Measurements from ENCODE around the gene CDH5.

GRCh38 chr16:66416136-66416535 lies 49.6 kb downstream of the CDH5 start:
- TF ChIP-seq CTCF (IDR thresholded peaks at IDR 0.05; ENCODE audit: low read length) (no peak), EZH2 (IDR thresholded peaks at IDR 0.05; ENCODE audit: borderline replicate concordance, low read length) (no peak)

All from OCI-LY1 (cell line).